IPS DF 4.7 (cell line): ENCODE measurements around the gene CYP46A1.

Experiments used
- DNase-seq: peaks from one replicate; pipeline ENCODE4 v3.0.0-alpha.2; 2013; ENCODE audit warnings: low spot score; ENCODE audit errors: extremely low read depth

Gene CYP46A1

GRCh38 chr14:99673305-99674063, 10.6 kb upstream of the CYP46A1 start:
- no peak for DNase-seq

DNA sequence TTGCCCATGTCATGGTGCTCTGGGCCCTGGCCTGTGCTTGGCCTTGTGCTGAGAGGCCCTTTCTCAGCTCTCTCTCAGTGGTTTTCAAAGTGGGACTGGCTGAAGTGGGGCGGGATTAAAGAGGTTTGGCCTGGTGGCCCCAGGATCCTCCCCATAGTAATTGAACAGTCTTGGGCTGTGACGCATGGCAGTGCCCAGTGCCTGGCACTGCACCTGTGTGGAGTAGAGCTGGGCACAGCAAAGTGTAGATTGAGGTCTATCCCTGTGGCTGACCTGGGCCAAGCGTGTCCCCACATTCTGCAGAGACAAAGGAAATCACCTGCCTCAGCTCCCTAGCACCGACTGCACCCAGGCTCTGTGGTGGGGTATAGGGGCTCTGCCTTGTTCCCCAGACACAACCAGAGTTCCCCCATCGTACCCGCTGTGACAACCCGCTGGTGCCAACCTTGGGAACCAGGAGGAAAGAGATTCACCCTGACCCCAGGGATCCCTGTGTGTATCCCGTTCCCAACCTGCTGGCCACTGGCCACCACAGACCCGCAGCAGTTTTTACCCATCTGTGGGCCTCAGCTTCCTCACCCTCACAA, 9.9 kb upstream of the CYP46A1 start:
- no peak for DNase-seq

GRCh38 chr14:99674776-99675381, 9.2 kb upstream of the CYP46A1 start:
- DNase-seq, result no peak

- DNase-seq, result no peak
These were observed 8.7 kb upstream of the CYP46A1 start for GRCh38 chr14:99675382-99675835.

DNA sequence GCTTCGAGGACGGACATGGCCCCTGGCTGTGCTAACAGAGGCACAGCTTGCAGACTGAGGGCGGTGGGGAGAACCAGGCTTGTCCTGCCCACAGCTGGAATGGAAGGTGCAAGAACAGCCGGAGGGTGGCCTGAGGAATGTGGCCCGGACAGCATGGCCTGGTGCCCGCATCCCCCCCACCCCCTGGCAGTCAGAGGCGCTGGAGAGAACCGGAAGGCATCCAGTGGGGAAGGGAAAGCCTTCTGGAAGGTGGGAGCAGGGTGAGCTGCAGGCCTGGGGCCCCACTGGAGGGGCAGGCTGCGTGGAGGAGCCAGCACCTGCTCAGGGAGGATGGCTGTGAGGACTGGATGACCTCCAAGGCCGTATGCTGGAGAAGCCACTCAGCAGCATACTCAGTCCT, 8.1 kb upstream of the CYP46A1 start:
- no peak for DNase-seq

DNA sequence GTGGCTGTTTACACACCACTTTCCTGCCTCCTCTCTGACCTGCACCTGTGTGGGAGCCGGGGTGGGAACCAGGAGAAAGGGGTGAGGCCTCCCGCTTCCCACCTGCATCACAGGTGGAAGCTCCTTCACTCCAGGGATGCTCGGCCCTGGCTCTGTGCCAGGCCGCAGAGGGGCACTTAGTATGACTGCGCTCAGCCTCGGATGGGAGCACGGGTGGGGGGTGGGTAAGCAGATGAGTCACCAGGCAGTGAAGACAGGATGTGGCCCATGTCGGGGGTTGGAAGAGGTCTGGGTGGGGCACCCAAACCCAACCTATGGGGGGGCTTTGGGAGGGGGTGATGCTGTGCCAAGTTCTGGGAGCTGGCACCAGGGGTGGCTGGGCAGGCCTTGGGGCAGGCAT, 7.4 kb upstream of the CYP46A1 start:
- DNase-seq, result no peak

DNA sequence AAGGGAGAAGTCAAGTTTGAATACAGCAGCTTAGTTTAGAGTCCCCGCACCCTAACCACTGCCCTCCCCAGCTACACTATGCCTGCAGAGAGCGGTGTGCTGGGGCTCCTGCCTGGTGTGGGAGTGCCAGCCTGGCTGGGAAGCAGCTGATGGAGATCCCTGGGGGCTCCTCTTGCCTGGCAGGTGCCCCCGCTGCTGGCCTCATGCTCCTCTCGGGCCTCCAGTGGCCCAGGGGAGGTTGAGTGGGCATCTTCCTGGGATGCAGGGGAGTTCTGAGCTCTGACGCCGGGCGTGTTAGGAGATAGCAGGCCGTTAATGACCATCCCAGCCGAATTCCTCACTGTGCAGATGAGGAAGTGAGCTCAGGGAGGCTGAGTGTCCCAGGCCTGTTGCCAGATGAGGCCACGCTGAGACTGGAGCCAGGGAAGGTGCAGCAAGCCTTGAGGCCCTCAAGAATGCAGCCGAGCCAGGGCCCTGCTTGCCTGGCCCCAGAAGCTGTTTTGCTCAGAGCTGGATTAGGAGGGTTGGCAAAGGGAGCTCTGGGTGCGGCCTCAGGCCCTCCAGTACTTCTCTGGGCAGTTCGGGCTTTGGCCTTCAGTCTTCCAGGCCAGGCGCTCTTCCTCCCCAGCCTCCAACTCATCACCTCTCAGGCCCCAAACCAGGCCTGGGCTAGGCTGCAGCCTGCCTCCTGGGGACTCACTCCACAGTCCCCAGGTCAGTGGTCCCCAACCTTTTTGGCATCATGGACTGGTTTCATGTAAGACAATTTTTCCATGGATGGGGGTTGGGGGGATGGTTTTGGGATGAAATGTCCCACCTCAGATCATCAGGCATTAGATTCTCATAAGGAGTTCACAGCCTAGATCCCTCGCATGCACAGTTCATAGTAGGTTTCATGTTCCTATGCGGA, 6.6 kb upstream of the CYP46A1 start:
- no peak for DNase-seq

DNA sequence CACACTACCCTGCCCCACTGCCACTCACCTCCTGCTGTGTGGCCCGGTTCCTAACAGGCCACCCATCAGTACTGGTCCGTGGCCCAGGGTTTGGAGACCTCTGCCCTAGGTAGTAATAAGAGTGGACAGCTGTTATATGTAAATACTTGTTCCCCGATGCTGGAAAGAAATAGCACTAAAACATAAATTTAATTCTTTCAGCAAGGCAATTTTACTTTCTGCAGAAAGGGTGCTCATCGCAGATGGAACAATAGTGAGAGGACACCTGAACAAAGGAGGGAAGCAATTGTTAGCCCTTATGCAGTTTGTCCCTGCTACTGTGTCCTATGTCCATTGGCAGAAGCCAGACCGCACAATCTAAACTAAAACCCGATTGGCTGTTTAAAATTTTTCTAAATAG, 5.9 kb upstream of the CYP46A1 start:
- DNase-seq, result no peak

DNA sequence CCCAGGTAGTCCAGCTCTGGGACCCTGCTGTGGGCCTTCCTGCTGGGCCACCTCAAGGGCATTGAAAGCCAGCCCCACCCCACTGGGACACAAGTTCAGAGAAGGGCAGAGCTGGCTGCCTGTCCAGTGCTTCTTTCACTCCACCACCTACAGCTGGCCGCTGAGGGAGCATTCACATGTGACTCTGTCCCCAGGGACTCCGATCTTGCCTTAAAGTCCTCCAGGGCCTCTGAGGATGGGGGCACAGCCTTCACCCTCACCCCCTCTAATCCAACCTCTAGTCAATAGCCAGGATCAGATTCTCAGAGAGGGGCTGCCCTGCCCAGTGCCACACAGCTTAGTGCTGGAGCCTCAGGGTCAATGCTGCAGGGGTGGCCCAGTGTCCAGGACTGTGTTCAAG, 5.0 kb upstream of the CYP46A1 start:
- DNase-seq, result no peak

GRCh38 chr14:99679543-99679942, 4.6 kb upstream of the CYP46A1 start:
- DNase-seq, result no peak

- DNase-seq, result no peak
These were observed 4.1 kb upstream of the CYP46A1 start for GRCh38 chr14:99679996-99680395.

GRCh38 chr14:99681101-99681831, 2.8 kb upstream of the CYP46A1 start:
- DNase-seq, result no peak

- no peak for DNase-seq
These were observed 2.3 kb upstream of the CYP46A1 start for GRCh38 chr14:99681832-99682148.

DNA sequence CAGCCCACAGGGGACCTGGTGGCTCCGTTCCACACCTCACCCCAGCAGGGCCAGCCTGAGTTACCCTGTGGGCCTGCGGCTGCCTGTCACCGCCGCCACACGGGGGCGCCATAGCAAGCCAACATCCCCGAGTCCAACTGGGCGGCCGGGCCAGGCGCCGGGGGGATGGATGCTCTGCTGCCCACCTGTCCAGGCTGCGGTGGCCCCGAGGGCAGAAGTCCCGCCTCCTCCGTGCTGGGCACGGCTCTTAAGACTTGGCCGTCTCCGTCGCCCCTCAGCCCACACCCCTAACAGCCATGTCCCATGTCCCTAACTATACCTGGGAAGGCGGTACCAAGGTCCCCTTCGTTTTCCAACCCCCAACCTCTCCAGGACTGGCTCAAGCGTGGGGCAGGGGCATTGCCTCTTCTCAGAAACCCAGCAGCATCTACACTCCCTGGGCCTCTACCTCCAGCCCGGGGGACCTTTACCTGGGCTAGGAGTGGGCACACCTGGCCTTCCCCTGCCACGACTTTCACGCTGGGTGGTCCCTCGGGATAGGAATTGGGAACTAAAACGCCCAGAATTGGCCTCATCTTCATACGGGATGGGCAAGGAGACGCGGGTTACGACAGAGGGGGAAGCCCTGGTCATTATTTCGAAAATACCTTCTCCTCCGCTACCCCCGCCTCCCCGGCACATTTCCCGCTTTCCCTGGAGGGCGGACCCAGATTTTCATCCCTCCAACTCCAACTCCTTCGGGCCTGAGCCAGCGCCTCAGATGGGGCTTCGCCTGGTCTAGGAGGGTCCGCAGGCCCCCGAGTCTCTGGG, 1.1 kb upstream of the CYP46A1 start:
- no peak for DNase-seq

DNA sequence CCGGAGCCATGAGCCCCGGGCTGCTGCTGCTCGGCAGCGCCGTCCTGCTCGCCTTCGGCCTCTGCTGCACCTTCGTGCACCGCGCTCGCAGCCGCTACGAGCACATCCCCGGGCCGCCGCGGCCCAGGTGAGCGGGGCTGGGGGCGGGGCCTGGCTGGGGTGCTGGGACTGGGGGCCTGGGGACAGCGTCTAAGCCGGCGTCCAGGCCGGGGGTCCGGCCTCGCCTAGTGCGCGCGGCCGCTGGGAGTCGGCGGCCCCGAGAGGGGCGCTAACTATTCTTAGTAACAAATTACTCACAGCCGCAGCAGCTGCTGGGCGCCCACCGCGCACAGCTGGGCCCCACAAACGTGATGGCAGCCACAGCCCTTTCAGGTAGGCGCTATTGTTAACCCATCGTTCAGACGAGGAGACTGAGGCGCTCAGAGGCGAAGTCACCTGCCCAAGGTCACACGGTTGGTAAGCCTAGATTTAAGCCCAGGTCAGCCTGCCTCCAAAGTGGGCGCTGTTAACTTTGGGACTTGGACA, 374 bp downstream of the CYP46A1 start:
- no peak for DNase-seq

DNA sequence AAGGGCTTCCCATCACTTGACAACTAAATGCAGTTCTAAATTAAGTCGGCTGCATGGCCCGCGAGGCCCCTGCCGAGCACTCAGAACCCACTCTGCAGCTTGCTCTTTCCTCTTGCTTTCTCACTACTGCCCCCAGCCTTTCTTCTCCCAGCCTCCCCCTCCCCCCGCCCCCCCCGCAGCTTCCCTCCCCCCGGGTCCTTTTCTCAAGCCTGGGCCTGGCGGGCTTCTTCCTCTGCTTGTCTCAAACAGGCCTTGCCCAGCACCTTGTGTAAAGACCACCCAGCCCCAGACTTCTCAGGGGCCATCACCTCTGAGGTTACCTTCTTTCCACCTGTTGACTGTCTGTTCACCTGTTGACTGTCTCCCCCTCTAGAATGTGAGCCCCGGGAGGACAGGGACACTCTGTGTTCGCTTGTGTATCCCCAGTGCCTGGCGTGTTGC, 1.1 kb downstream of the CYP46A1 start:
- no peak for DNase-seq

- DNase-seq, result no peak
These were observed 1.5 kb downstream of the CYP46A1 start for GRCh38 chr14:99685596-99685995.

DNA sequence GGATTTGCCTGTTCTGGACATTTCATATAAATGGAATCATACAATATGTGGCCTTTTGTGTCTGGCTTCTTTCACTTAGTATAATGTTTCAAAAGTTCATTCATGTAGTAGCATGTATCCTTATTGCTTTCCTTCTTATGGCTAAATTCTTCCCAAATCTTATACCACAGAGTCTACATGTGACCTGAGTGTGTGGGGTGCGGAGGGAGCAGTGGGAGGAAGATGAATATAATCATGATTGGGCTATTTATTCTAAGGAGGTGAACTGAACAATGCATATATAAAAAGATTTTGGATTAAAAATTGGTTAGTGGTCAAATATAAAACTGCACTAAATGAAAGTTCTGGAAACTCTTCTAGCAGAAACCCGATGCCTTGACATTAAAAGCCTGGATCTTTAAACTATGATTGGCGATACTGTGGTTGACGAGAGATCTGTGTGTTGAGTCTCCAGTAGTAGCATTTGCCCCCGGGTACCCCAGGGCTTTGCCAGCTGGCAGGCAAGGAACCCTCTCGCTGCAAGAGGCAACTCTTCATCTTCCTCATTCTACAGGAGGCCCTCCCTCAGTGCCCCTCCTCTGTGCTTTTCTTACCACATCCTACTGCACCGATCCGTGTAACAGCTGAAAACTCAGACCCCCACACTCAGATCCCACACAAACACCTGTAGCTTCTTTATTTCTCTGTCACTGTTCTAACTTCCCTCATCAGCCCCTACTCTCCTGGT, 2.6 kb downstream of the CYP46A1 start:
- DNase-seq, result no peak
